WTC11 (cell line): ENCODE measurements around the gene DYNC1LI2. TPM values are rescaled to one million over a fixed set of nuclear protein-coding genes. Genes with fewer than 3 reads are reported as not detected.
A peak's percentile ranks its signal among the peaks of the same experiment; 100 is the strongest.

Experiments
- ATAC-seq: fragments of 200-7000 bp; cut with Tn5 transposase; 2 replicates; pipeline ENCODE4 v1.10.0; 2021; ENCODE audit warnings: mild to moderate bottlenecking, moderate library complexity
- CTCF ChIA-PET: fragments of 300-600 bp; sonication (Branson Sonifier 250); formaldehyde crosslinking; loops from one replicate; lab custom pipeline; 2021; ENCODE audit warnings: antibody characterized with exemption; lab: Charles Lee
- POLR2A ChIA-PET: fragments of 350-600 bp; sonication (Branson Sonifier 250); formaldehyde crosslinking; loops from one replicate; lab custom pipeline; 2021; ENCODE audit warnings: antibody characterized with exemption; lab: Charles Lee
- DNase-seq: peaks from one replicate; pipeline ENCODE4 v3.0.0; 2021; ENCODE audit warnings: low spot score
- H3K27ac Mint-ChIP-seq: 2 replicates; pipeline ENCODE4 v1.8.0; 2021; ENCODE audit warnings: mixed read lengths
- H3K27me3 Mint-ChIP-seq: 2 replicates; pipeline ENCODE4 v1.8.0; 2021; ENCODE audit warnings: low read depth, mild to moderate bottlenecking, moderate library complexity, mixed read lengths
- H3K36me3 Mint-ChIP-seq: 2 replicates; pipeline ENCODE4 v1.8.0; 2021; ENCODE audit warnings: mixed read lengths
- H3K4me1 Mint-ChIP-seq: 2 replicates; pipeline ENCODE4 v1.8.0; 2022; ENCODE audit warnings: mixed read lengths
- H3K4me3 Mint-ChIP-seq: 2 replicates; pipeline ENCODE4 v1.8.0; 2021; ENCODE audit warnings: mild to moderate bottlenecking, moderate library complexity, mixed read lengths
- H3K9me3 Mint-ChIP-seq: 2 replicates; pipeline ENCODE4 v1.8.0; 2021; ENCODE audit warnings: mixed read lengths
- CBFB ChIP-seq: sonication (generic); formaldehyde crosslinking; IDR thresholded peaks from 2 replicates; pipeline ENCODE4 v1.8.1; 2022; ENCODE audit warnings: mild to moderate bottlenecking, low read depth, missing genetic modification reagents
- CTCF ChIP-seq: fragments of 200-600 bp; IDR thresholded peaks from 2 replicates; pipeline ENCODE4 v1.8.0; 2022; ENCODE audit warnings: antibody characterized with exemption
- EMX1 ChIP-seq: fragments of 250-450 bp; sonication (Bioruptor Pico); IDR thresholded peaks from 2 replicates; pipeline ENCODE4 v1.8.0; 2021; ENCODE audit warnings: mild to moderate bottlenecking
- ERG ChIP-seq: fragments of 250-450 bp; sonication (Bioruptor Pico); IDR thresholded peaks from 2 replicates; pipeline ENCODE4 v1.8.0; 2021; ENCODE audit warnings: mild to moderate bottlenecking
- FOXJ3 ChIP-seq: sonication (generic); formaldehyde crosslinking; IDR thresholded peaks from 2 replicates; pipeline ENCODE4 v1.9.0; 2021; ENCODE audit warnings: missing genetic modification reagents, mild to moderate bottlenecking, borderline replicate concordance
- FOXK1 ChIP-seq: sonication (generic); formaldehyde crosslinking; IDR thresholded peaks from 2 replicates; pipeline ENCODE4 v1.8.0; 2022; ENCODE audit warnings: mild to moderate bottlenecking, moderate library complexity, missing genetic modification reagents
- GABPB1 ChIP-seq: sonication (generic); formaldehyde crosslinking; IDR thresholded peaks from 2 replicates; pipeline ENCODE4 v1.8.1; 2023; ENCODE audit warnings: mild to moderate bottlenecking, missing genetic modification reagents
- TP53 ChIP-seq: sonication (generic); formaldehyde crosslinking; IDR thresholded peaks from 2 replicates; pipeline ENCODE4 v1.8.1; 2023; ENCODE audit warnings: mild to moderate bottlenecking, missing genetic modification reagents
- ZBTB21 ChIP-seq: sonication (generic); formaldehyde crosslinking; IDR thresholded peaks from 2 replicates; pipeline ENCODE4 v1.8.1; 2023; ENCODE audit warnings: mild to moderate bottlenecking, missing genetic modification reagents, borderline replicate concordance
- ZNF219 ChIP-seq: sonication (generic); formaldehyde crosslinking; IDR thresholded peaks from 2 replicates; pipeline ENCODE4 v1.8.0; 2023; ENCODE audit warnings: missing genetic modification reagents, mild to moderate bottlenecking, borderline replicate concordance
- ZNF317 ChIP-seq: sonication (generic); formaldehyde crosslinking; IDR thresholded peaks from 2 replicates; pipeline ENCODE4 v1.8.1; 2023; ENCODE audit warnings: low read depth, mild to moderate bottlenecking, moderate library complexity, missing genetic modification reagents, borderline replicate concordance
- ZNF416 ChIP-seq: fragments of 250-450 bp; sonication (Bioruptor Pico); IDR thresholded peaks from 2 replicates; pipeline ENCODE4 v1.9.0; 2021; ENCODE audit warnings: mild to moderate bottlenecking, inconsistent platforms
- ZNF423 ChIP-seq: fragments of 250-450 bp; sonication (Bioruptor Pico); IDR thresholded peaks from 2 replicates; pipeline ENCODE4 v2.1.2; 2022; ENCODE audit warnings: mild to moderate bottlenecking, moderate library complexity
- total RNA-seq: library from RNA; stranded (reverse); gene quantifications from 3 replicates; pipeline ENCODE4 v1.2.3, GENCODE V29; 2021
- TF ChIP-seq, protein P1 (sequence below): sonication (generic); formaldehyde crosslinking; conservative IDR thresholded peaks from 2 replicates; pipeline ENCODE4 v1.8.1; 2023; ENCODE audit warnings: mild to moderate bottlenecking, low read depth, missing genetic modification reagents, moderate library complexity
- TF ChIP-seq, protein P2 (sequence below): fragments of 250-450 bp; sonication (Bioruptor Pico); IDR thresholded peaks from 2 replicates; pipeline ENCODE4 v1.9.0; 2021; ENCODE audit warnings: moderate library complexity, mild to moderate bottlenecking, inconsistent platforms, borderline replicate concordance
- TF ChIP-seq, protein P3 (sequence below): sonication (generic); formaldehyde crosslinking; IDR thresholded peaks from 2 replicates; pipeline ENCODE4 v1.8.1; 2023; ENCODE audit warnings: mild to moderate bottlenecking, missing genetic modification reagents, borderline replicate concordance
- TF ChIP-seq, protein P4 (sequence below): sonication (generic); formaldehyde crosslinking; IDR thresholded peaks from 2 replicates; pipeline ENCODE4 v1.8.1; 2023; ENCODE audit warnings: mild to moderate bottlenecking, missing genetic modification reagents
- TF ChIP-seq, protein P5 (sequence below): sonication (generic); formaldehyde crosslinking; IDR thresholded peaks from 2 replicates; pipeline ENCODE4 v1.8.0; 2023; ENCODE audit warnings: mild to moderate bottlenecking, missing genetic modification reagents

DYNC1LI2 gene
- total RNA-seq, 1 experiment from 2014 or later = 89.8 TPM

- ATAC-seq = no peak
- H3K27me3 Mint-ChIP-seq = no peaks in the 10 kb centered on the region
- no peaks in the 10 kb centered on the region for H3K9me3 Mint-ChIP-seq
- TF ChIP-seq GABPB1 (CRISPR knock-in tag) = peak; percentile 85
- TF ChIP-seq, protein P1, sequence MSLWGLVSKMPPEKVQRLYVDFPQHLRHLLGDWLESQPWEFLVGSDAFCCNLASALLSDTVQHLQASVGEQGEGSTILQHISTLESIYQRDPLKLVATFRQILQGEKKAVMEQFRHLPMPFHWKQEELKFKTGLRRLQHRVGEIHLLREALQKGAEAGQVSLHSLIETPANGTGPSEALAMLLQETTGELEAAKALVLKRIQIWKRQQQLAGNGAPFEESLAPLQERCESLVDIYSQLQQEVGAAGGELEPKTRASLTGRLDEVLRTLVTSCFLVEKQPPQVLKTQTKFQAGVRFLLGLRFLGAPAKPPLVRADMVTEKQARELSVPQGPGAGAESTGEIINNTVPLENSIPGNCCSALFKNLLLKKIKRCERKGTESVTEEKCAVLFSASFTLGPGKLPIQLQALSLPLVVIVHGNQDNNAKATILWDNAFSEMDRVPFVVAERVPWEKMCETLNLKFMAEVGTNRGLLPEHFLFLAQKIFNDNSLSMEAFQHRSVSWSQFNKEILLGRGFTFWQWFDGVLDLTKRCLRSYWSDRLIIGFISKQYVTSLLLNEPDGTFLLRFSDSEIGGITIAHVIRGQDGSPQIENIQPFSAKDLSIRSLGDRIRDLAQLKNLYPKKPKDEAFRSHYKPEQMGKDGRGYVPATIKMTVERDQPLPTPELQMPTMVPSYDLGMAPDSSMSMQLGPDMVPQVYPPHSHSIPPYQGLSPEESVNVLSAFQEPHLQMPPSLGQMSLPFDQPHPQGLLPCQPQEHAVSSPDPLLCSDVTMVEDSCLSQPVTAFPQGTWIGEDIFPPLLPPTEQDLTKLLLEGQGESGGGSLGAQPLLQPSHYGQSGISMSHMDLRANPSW = no peak
- peaks cover 18% of the 10 kb centered on the region for H3K4me1 Mint-ChIP-seq
- H3K36me3 Mint-ChIP-seq = peaks cover 61% of the 10 kb centered on the region
- CTCF ChIA-PET = interaction anchor here (1.1 to 4.0 kb wide), 12 partner anchors 10 to 132 kb away, joined by 3 to 30 read pairs (median 8); partner anchors contain the start of genes DYNC1LI2 and NAE1
- H3K4me3 Mint-ChIP-seq = no peak overlapping the region
- peak overlapping the region; percentile 75 for H3K27ac Mint-ChIP-seq
- DNase-seq = no peak
- POLR2A ChIA-PET = no interaction called here
These were observed 10.1 kb downstream of the DYNC1LI2 start for GRCh38 chr16:66741169-66741900.

DNA sequence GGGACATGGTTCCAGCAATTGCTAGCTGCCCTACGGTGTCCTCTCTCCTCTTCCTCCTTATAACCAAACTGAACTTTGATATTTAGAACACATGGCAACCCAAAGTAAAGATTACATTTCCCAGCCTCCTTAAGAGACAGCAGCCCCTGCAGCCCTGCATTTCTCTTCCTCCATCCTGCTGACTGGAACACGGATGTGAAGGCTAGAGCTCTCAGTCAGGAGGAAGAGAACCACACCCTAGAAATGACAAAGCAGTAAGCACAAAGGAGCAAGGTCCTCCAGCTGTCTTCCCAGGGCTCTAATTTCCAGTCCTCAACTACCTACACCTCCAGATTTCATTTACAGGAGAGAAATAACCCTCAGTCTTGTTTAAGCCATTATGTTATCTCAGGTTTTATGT is 10.9 kb downstream of the DYNC1LI2 start:
- no peak for ATAC-seq
- DNase-seq = no peak
- H3K4me3 Mint-ChIP-seq = no peak overlapping the region
- H3K27ac Mint-ChIP-seq = peak overlapping the region; percentile 90
- peaks cover 18% of the 10 kb centered on the region for H3K4me1 Mint-ChIP-seq
- no peaks in the 10 kb centered on the region for H3K9me3 Mint-ChIP-seq
- H3K27me3 Mint-ChIP-seq = no peaks in the 10 kb centered on the region
- CTCF ChIA-PET = interaction anchor here (0.6 to 4.0 kb wide), 26 partner anchors 10 to 334 kb away, joined by 3 to 30 read pairs (median 4); partner anchors contain the start of genes CMTM4, DYNC1LI2, NAE1 and PDP2
- POLR2A ChIA-PET = no interaction called here
- peaks cover 64% of the 10 kb centered on the region for H3K36me3 Mint-ChIP-seq
- TF ChIP-seq ZNF416 (CRISPR knock-in tag) (no peak), ZNF423 (CRISPR knock-in tag) (no peak), ZNF219 (no peak), ZNF317 (CRISPR knock-in tag) (no peak), ERG (CRISPR knock-in tag) (no peak), ZBTB21 (CRISPR knock-in tag) (no peak), EMX1 (CRISPR knock-in tag) (no peak), CBFB (no peak), FOXK1 (CRISPR knock-in tag) (no peak), CTCF (no peak), FOXJ3 (CRISPR knock-in tag) (no peak), TP53 (CRISPR knock-in tag) (no peak)
- TF ChIP-seq, protein P2, sequence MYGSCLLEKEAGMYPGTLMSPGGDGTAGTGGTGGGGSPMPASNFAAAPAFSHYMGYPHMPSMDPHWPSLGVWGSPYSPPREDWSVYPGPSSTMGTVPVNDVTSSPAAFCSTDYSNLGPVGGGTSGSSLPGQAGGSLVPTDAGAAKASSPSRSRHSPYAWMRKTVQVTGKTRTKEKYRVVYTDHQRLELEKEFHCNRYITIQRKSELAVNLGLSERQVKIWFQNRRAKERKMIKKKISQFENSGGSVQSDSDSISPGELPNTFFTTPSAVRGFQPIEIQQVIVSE (CRISPR knock-in tag) = no peak
- TF ChIP-seq, protein P3, sequence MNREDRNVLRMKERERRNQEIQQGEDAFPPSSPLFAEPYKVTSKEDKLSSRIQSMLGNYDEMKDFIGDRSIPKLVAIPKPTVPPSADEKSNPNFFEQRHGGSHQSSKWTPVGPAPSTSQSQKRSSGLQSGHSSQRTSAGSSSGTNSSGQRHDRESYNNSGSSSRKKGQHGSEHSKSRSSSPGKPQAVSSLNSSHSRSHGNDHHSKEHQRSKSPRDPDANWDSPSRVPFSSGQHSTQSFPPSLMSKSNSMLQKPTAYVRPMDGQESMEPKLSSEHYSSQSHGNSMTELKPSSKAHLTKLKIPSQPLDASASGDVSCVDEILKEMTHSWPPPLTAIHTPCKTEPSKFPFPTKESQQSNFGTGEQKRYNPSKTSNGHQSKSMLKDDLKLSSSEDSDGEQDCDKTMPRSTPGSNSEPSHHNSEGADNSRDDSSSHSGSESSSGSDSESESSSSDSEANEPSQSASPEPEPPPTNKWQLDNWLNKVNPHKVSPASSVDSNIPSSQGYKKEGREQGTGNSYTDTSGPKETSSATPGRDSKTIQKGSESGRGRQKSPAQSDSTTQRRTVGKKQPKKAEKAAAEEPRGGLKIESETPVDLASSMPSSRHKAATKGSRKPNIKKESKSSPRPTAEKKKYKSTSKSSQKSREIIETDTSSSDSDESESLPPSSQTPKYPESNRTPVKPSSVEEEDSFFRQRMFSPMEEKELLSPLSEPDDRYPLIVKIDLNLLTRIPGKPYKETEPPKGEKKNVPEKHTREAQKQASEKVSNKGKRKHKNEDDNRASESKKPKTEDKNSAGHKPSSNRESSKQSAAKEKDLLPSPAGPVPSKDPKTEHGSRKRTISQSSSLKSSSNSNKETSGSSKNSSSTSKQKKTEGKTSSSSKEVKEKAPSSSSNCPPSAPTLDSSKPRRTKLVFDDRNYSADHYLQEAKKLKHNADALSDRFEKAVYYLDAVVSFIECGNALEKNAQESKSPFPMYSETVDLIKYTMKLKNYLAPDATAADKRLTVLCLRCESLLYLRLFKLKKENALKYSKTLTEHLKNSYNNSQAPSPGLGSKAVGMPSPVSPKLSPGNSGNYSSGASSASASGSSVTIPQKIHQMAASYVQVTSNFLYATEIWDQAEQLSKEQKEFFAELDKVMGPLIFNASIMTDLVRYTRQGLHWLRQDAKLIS (CRISPR knock-in tag) = no peak
- TF ChIP-seq, protein P4, sequence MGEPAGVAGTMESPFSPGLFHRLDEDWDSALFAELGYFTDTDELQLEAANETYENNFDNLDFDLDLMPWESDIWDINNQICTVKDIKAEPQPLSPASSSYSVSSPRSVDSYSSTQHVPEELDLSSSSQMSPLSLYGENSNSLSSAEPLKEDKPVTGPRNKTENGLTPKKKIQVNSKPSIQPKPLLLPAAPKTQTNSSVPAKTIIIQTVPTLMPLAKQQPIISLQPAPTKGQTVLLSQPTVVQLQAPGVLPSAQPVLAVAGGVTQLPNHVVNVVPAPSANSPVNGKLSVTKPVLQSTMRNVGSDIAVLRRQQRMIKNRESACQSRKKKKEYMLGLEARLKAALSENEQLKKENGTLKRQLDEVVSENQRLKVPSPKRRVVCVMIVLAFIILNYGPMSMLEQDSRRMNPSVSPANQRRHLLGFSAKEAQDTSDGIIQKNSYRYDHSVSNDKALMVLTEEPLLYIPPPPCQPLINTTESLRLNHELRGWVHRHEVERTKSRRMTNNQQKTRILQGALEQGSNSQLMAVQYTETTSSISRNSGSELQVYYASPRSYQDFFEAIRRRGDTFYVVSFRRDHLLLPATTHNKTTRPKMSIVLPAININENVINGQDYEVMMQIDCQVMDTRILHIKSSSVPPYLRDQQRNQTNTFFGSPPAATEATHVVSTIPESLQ (CRISPR knock-in tag) = no peak
- TF ChIP-seq, protein P5, sequence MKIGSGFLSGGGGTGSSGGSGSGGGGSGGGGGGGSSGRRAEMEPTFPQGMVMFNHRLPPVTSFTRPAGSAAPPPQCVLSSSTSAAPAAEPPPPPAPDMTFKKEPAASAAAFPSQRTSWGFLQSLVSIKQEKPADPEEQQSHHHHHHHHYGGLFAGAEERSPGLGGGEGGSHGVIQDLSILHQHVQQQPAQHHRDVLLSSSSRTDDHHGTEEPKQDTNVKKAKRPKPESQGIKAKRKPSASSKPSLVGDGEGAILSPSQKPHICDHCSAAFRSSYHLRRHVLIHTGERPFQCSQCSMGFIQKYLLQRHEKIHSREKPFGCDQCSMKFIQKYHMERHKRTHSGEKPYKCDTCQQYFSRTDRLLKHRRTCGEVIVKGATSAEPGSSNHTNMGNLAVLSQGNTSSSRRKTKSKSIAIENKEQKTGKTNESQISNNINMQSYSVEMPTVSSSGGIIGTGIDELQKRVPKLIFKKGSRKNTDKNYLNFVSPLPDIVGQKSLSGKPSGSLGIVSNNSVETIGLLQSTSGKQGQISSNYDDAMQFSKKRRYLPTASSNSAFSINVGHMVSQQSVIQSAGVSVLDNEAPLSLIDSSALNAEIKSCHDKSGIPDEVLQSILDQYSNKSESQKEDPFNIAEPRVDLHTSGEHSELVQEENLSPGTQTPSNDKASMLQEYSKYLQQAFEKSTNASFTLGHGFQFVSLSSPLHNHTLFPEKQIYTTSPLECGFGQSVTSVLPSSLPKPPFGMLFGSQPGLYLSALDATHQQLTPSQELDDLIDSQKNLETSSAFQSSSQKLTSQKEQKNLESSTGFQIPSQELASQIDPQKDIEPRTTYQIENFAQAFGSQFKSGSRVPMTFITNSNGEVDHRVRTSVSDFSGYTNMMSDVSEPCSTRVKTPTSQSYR (CRISPR knock-in tag) = no peak
